Parathyroid adenoma (tissue), 2 donors: ENCODE data around the gene ITGA11.
A peak's percentile ranks its signal among the peaks of the same experiment; 100 is the strongest.

Source experiments
- H2AFZ ChIP-seq: fragments of 300-600 bp; sonication (generic); one replicate; pipeline ENCODE4 v1.7.0; 2017; ENCODE audit warnings: antibody characterized with exemption, mild to moderate bottlenecking
- H3K27ac ChIP-seq: fragments of 300-600 bp; sonication (generic); one replicate; pipeline ENCODE4 v1.7.0; 2017
- H3K27me3 ChIP-seq: fragments of 300-600 bp; sonication (generic); one replicate; pipeline ENCODE4 v1.7.0; 2017; ENCODE audit warnings: low read length; ENCODE audit not compliant: control insufficient read depth, insufficient read depth
- H3K36me3 ChIP-seq: fragments of 300-600 bp; sonication (generic); one replicate; pipeline ENCODE4 v1.7.0; 2017; ENCODE audit warnings: low read length; ENCODE audit not compliant: control insufficient read depth, insufficient read depth
- H3K4me1 ChIP-seq: fragments of 300-600 bp; sonication (generic); one replicate; pipeline ENCODE4 v1.7.0; 2017; ENCODE audit warnings: control low read depth
- H3K4me2 ChIP-seq: fragments of 300-600 bp; sonication (generic); one replicate; pipeline ENCODE4 v1.7.0; 2017; ENCODE audit warnings: low read length
- H3K4me3 ChIP-seq: fragments of 300-600 bp; sonication (generic); one replicate; pipeline ENCODE4 v1.7.0; 2017; ENCODE audit warnings: low read depth, low read length
- H3K79me2 ChIP-seq: fragments of 300-600 bp; sonication (generic); one replicate; pipeline ENCODE4 v1.7.0; 2017; ENCODE audit warnings: control low read depth
- H3K9ac ChIP-seq: fragments of 300-600 bp; sonication (generic); one replicate; pipeline ENCODE4 v1.7.0; 2017; ENCODE audit warnings: mild to moderate bottlenecking
- H3K9me3 ChIP-seq: fragments of 300-600 bp; sonication (generic); one replicate; pipeline ENCODE4 v1.7.0; 2017; ENCODE audit warnings: low read length; ENCODE audit not compliant: control insufficient read depth
- TF ChIP-seq, protein P1 (sequence below): fragments of 300-600 bp; sonication (generic); IDR thresholded peaks from one replicate; pipeline ENCODE4 v1.7.0; 2017; ENCODE audit warnings: antibody characterized with exemption, mild to moderate bottlenecking
- donor health status: primary hyperparathyroidism.

The ITGA11 gene, protein sequence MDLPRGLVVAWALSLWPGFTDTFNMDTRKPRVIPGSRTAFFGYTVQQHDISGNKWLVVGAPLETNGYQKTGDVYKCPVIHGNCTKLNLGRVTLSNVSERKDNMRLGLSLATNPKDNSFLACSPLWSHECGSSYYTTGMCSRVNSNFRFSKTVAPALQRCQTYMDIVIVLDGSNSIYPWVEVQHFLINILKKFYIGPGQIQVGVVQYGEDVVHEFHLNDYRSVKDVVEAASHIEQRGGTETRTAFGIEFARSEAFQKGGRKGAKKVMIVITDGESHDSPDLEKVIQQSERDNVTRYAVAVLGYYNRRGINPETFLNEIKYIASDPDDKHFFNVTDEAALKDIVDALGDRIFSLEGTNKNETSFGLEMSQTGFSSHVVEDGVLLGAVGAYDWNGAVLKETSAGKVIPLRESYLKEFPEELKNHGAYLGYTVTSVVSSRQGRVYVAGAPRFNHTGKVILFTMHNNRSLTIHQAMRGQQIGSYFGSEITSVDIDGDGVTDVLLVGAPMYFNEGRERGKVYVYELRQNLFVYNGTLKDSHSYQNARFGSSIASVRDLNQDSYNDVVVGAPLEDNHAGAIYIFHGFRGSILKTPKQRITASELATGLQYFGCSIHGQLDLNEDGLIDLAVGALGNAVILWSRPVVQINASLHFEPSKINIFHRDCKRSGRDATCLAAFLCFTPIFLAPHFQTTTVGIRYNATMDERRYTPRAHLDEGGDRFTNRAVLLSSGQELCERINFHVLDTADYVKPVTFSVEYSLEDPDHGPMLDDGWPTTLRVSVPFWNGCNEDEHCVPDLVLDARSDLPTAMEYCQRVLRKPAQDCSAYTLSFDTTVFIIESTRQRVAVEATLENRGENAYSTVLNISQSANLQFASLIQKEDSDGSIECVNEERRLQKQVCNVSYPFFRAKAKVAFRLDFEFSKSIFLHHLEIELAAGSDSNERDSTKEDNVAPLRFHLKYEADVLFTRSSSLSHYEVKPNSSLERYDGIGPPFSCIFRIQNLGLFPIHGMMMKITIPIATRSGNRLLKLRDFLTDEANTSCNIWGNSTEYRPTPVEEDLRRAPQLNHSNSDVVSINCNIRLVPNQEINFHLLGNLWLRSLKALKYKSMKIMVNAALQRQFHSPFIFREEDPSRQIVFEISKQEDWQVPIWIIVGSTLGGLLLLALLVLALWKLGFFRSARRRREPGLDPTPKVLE

DNA sequence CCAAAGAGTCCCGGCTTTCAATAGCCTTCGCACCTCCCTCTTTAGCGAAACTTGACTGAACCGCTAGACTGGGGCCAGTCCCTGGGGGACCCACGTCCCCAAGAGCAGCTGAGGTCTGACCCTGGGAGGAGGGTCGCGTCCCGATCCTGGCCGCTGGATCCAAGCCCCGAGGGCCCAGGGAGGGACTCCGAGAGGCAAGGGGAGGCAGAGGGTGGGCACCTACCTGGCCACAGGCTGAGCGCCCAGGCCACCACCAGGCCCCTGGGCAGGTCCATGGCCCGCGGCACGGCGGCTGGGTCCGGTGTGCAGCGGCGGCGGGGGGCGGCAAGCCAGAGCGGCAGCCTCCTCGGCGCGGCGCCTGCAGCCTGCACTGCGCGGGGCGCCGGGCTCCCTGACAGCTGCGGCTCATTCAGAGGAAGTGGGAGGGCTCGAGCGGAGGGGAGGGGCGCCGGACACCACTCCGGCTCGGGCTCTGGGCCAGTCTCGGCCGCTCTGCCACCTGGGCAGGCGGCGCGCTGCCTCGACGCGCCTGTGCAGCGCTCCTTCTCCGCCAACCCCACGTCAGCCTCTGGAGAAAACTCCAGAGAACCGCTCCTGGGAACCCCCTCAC is at the start of gene ITGA11:
Gene ITGA11, minus strand, starts transcription at position 372 of the 610 bp plus-strand sequence. Its CDS starts 97 bp downstream, at position 275.
- no peak within 1 kb of the TSS for H3K27ac ChIP-seq
- no peaks in the 10 kb centered on the region for H3K9me3 ChIP-seq
- peak within 1 kb of the TSS; percentile 28 for H2AFZ ChIP-seq
- H3K27me3 ChIP-seq, result no peaks in the 10 kb centered on the region
- no peak within 1 kb of the TSS for H3K9ac ChIP-seq
- H3K36me3 ChIP-seq, result no peaks in the 10 kb centered on the region
- no peaks in the 10 kb centered on the region for H3K79me2 ChIP-seq
- TF ChIP-seq, protein P1, sequence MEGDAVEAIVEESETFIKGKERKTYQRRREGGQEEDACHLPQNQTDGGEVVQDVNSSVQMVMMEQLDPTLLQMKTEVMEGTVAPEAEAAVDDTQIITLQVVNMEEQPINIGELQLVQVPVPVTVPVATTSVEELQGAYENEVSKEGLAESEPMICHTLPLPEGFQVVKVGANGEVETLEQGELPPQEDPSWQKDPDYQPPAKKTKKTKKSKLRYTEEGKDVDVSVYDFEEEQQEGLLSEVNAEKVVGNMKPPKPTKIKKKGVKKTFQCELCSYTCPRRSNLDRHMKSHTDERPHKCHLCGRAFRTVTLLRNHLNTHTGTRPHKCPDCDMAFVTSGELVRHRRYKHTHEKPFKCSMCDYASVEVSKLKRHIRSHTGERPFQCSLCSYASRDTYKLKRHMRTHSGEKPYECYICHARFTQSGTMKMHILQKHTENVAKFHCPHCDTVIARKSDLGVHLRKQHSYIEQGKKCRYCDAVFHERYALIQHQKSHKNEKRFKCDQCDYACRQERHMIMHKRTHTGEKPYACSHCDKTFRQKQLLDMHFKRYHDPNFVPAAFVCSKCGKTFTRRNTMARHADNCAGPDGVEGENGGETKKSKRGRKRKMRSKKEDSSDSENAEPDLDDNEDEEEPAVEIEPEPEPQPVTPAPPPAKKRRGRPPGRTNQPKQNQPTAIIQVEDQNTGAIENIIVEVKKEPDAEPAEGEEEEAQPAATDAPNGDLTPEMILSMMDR, result no peak
- peak within 1 kb of the TSS; percentile 70 for H3K4me2 ChIP-seq
- no peaks in the 10 kb centered on the region for H3K4me1 ChIP-seq
- peak within 1 kb of the TSS; percentile 44 for H3K4me3 ChIP-seq

DNA sequence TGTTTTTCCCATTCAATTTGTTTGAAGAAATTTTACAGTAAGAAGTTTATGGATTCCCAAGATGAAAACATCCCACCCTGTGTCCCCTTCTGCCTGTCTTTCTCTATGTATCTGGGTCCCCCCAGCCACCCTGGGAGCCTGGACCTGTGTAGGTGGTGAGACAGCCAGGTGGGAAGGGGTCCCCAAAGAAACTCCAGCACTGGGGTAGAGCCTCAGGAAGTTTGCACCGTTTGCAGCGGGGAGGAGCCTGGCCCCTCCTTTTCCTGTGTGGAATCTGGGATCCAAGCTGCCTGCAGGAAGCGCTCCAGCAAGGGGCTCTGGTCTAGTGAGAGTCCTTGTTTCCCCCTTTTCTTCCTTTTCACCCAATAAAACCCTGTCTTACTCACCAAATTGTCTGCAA is 49.4 kb upstream of the ITGA11 start:
- Histone ChIP-seq H3K4me1 (no peaks in the 10 kb centered on the region), H3K27ac (no peak overlapping the region), H3K9me3 (no peaks in the 10 kb centered on the region), H2AFZ (no peak overlapping the region), H3K27me3 (no peaks in the 10 kb centered on the region), H3K79me2 (no peaks in the 10 kb centered on the region), H3K9ac (no peak overlapping the region), H3K4me3 (no peak overlapping the region), H3K4me2 (no peak overlapping the region), H3K36me3 (no peaks in the 10 kb centered on the region)
- TF ChIP-seq, protein P1, result no peak

DNA sequence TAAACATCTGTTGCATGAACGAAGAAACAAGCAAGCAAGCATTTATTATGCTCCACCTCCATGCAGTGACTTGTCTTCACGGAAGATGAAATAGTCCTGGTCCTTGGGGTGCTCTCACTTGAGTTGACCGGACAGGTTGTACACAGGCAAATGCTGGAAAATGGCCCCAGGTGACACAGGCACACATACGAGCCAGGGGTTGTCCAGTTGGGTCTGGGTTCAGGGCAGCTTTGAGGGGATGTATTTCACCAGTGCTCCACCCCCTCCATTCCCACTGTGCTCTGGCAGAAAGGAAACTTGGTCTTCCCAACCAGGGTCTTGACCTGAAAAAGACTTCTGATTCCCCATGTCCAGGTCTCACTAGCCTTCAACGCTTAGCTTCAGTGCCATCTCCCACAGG is 48.3 kb upstream of the ITGA11 start:
- Histone ChIP-seq H3K4me1 (no peaks in the 10 kb centered on the region), H3K4me3 (no peak overlapping the region), H2AFZ (no peak overlapping the region), H3K79me2 (no peaks in the 10 kb centered on the region), H3K27ac (no peak overlapping the region), H3K9ac (no peak overlapping the region), H3K4me2 (no peak overlapping the region), H3K36me3 (no peaks in the 10 kb centered on the region), H3K27me3 (no peaks in the 10 kb centered on the region), H3K9me3 (no peaks in the 10 kb centered on the region)
- TF ChIP-seq, protein P1, result no peak

DNA sequence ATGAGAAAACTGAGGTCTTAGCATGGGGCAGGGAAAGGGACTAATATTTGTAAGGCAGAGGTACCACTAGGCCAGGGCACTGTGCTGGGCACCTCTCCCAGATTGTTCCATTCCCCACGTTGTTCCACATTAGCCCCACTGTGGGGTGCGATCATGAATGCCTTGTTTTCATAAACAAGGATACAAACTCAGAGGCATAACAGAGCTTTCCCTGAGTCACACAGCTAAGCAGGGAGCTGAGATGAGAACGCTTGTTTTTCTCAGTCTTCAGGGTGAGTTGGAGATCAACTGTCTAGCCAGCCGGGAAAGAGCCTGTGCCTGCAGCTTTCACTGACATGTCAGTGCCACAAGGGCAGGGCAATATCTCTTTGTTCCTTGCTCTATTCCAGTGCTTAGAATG is 47.9 kb upstream of the ITGA11 start:
- H3K4me3 ChIP-seq, result no peak overlapping the region
- H2AFZ ChIP-seq, result no peak overlapping the region
- no peak overlapping the region for H3K9ac ChIP-seq
- H3K27ac ChIP-seq, result no peak overlapping the region
- TF ChIP-seq, protein P1, result no peak
- H3K27me3 ChIP-seq, result no peaks in the 10 kb centered on the region
- H3K4me1 ChIP-seq, result no peaks in the 10 kb centered on the region
- H3K4me2 ChIP-seq, result no peak overlapping the region
- H3K9me3 ChIP-seq, result no peaks in the 10 kb centered on the region
- H3K79me2 ChIP-seq, result no peaks in the 10 kb centered on the region
- H3K36me3 ChIP-seq, result no peaks in the 10 kb centered on the region
